Ureter (tissue), 1 donor: ENCODE results near the gene TOP1. TPM values are rescaled to one million over a fixed set of nuclear protein-coding genes. Genes with fewer than 3 reads are reported as not detected.

Source experiments
- DNase-seq: peaks from one replicate; pipeline ENCODE4 v3.0.0-alpha.2; 2020; ENCODE audit warnings: low spot score
- total RNA-seq: library from RNA; stranded (reverse); gene quantifications from one replicate; pipeline ENCODE4 v1.2.4, GENCODE V29; 2023
- donor health status: DM: yes; HTN: yes; CAD: no.

TOP1 gene
- total RNA-seq, 1 donor from 2014 or later = 54.5 TPM

- DNase-seq = no peak
These were observed 29.5 kb downstream of the TOP1 start for GRCh38 chr20:41057999-41058673.

- no peak for DNase-seq
These were observed 30.3 kb downstream of the TOP1 start for GRCh38 chr20:41058674-41059635.

- DNase-seq = no peak
These were observed 32.5 kb downstream of the TOP1 start for GRCh38 chr20:41061155-41061554.

- DNase-seq = no peak
These were observed 34.8 kb downstream of the TOP1 start for GRCh38 chr20:41063442-41063841.

GRCh38 chr20:41064377-41064776 is 35.8 kb downstream of the TOP1 start:
- no peak for DNase-seq

GRCh38 chr20:41065716-41066115 is 37.1 kb downstream of the TOP1 start:
- DNase-seq = no peak

- no peak for DNase-seq
These were observed 40.2 kb downstream of the TOP1 start for GRCh38 chr20:41068806-41069205.

- DNase-seq = no peak
These were observed 43.7 kb downstream of the TOP1 start for GRCh38 chr20:41072190-41072863.

GRCh38 chr20:41072915-41073314 is 44.3 kb downstream of the TOP1 start:
- no peak for DNase-seq

GRCh38 chr20:41074441-41074840 is 45.8 kb downstream of the TOP1 start:
- DNase-seq = no peak

- DNase-seq = no peak
These were observed 48.2 kb downstream of the TOP1 start for GRCh38 chr20:41076776-41077175.

GRCh38 chr20:41078329-41078728 is 49.7 kb downstream of the TOP1 start:
- no peak for DNase-seq

- no peak for DNase-seq
These were observed 50.4 kb downstream of the TOP1 start for GRCh38 chr20:41079066-41079465.

GRCh38 chr20:41080866-41081265 is 52.2 kb downstream of the TOP1 start:
- no peak for DNase-seq

- DNase-seq = no peak
These were observed 52.7 kb downstream of the TOP1 start for GRCh38 chr20:41081276-41081814.

- no peak for DNase-seq
These were observed 53.7 kb downstream of the TOP1 start for GRCh38 chr20:41082306-41082705.

- DNase-seq = no peak
These were observed 57.0 kb downstream of the TOP1 start for GRCh38 chr20:41085606-41086005.

- no peak for DNase-seq
These were observed 58.0 kb downstream of the TOP1 start for GRCh38 chr20:41086402-41087324.

GRCh38 chr20:41087325-41087685 is 58.7 kb downstream of the TOP1 start:
- no peak for DNase-seq

GRCh38 chr20:41087777-41088176 is 59.2 kb downstream of the TOP1 start:
- no peak for DNase-seq

GRCh38 chr20:41089555-41089954 is 60.9 kb downstream of the TOP1 start:
- DNase-seq = no peak
